ENCODE data around the gene FAM50B.

FAM50B gene

GRCh38 chr6:3876101-3876500 is 26.9 kb downstream of the FAM50B start:
- no peak for DNase-seq

- no peak for DNase-seq
Observed at GRCh38 chr6:3876866-3877265, 27.7 kb downstream of the FAM50B start.

- no peak for DNase-seq
Observed at GRCh38 chr6:3878048-3878666, 29.0 kb downstream of the FAM50B start.

GRCh38 chr6:3879194-3879952 is 30.2 kb downstream of the FAM50B start:
- DNase-seq = no peak

GRCh38 chr6:3881711-3882421 is 32.7 kb downstream of the FAM50B start:
- DNase-seq = no peak

- no peak for DNase-seq
Observed at GRCh38 chr6:3882431-3882830, 33.3 kb downstream of the FAM50B start.

- no peak for DNase-seq
Observed at GRCh38 chr6:3882866-3883265, 33.7 kb downstream of the FAM50B start.

- DNase-seq = no peak
Observed at GRCh38 chr6:3884007-3884745, 35.0 kb downstream of the FAM50B start.

GRCh38 chr6:3885262-3886036 is 36.3 kb downstream of the FAM50B start:
- no peak for DNase-seq

GRCh38 chr6:3887150-3887700 is 38.1 kb downstream of the FAM50B start:
- no peak for DNase-seq

- DNase-seq = no peak
Observed at GRCh38 chr6:3888153-3888957, 39.2 kb downstream of the FAM50B start.

- no peak for DNase-seq
Observed at GRCh38 chr6:3890047-3890446, 40.9 kb downstream of the FAM50B start.

GRCh38 chr6:3891883-3892282 is 42.7 kb downstream of the FAM50B start:
- no peak for DNase-seq

- no peak for DNase-seq
Observed at GRCh38 chr6:3892603-3893002, 43.4 kb downstream of the FAM50B start.

- DNase-seq = no peak
Observed at GRCh38 chr6:3893487-3893886, 44.3 kb downstream of the FAM50B start.

GRCh38 chr6:3893917-3894316 is 44.7 kb downstream of the FAM50B start:
- DNase-seq = no peak

GRCh38 chr6:3894590-3895311 is 45.6 kb downstream of the FAM50B start:
- no peak for DNase-seq

- DNase-seq = no peak
Observed at GRCh38 chr6:3895312-3895653, 46.1 kb downstream of the FAM50B start.

GRCh38 chr6:3895805-3896204 is 46.6 kb downstream of the FAM50B start:
- no peak for DNase-seq

- DNase-seq = no peak
Observed at GRCh38 chr6:3898265-3898994, 49.3 kb downstream of the FAM50B start.

Measured in NCI-H1930 (cell line).